ENCODE measurements around the gene CCNL2. TPM values are rescaled to one million over a fixed set of nuclear protein-coding genes. Genes with fewer than 3 reads are reported as not detected.

Gene CCNL2
- total and polyA plus RNA-seq, 2 donors (not counting 1 experiment from before 2014, with no cell fraction given) = 263 to 347 TPM

GRCh38 chr1:1441002-1441888, 42.1 kb upstream of the CCNL2 start:
- Histone ChIP-seq H2AFZ (ENCODE audit: insufficient read depth, low read depth, low read length, poor library complexity, severe bottlenecking) (no peak overlapping the region), H3K4me3 (ENCODE audit: control extremely low read depth in 1 of 5, extremely low read depth in 1 of 5, insufficient read depth in 1 of 5, low read depth in 2 of 5, low read length in 4 of 5) (no peak overlapping the region), H3K36me3 (replicated peaks in 1 of 2; ENCODE audit: control extremely low read depth in 1 of 2, control insufficient read depth in 1 of 2, extremely low read depth in 1 of 2, insufficient read depth in 2 of 2, low read length in 1 of 2) (no peaks in the 10 kb centered on the region), H3K4me2 (replicated peaks; ENCODE audit: low read depth, low read length, poor library complexity, severe bottlenecking) (peak overlapping the region; percentile 14), H4K20me1 (ENCODE audit: control insufficient read depth, insufficient read depth, low read length, poor library complexity, severe bottlenecking) (no peaks in the 10 kb centered on the region), H3K9me3 (ENCODE audit: control extremely low read depth in 1 of 3, control insufficient read depth in 2 of 3, insufficient read depth in 1 of 3, low read length in 2 of 3) (peaks cover 0 to 7% (median 0%) of the 10 kb centered on the region in 3 donors), H3K4me1 (ENCODE audit: control insufficient read depth in 2 of 2, insufficient read depth in 2 of 2, low read length in 2 of 2) (peaks cover 9 to 15% of the 10 kb centered on the region in 2 donors), H3K79me2 (ENCODE audit: control insufficient read depth, insufficient read depth, low read length) (no peaks in the 10 kb centered on the region), H3K27ac (ENCODE audit: low read length in 2 of 2) (no peak overlapping the region), H3K27me3 (replicated peaks in 1 of 4; ENCODE audit: control extremely low read depth in 1 of 4, control insufficient read depth in 3 of 4, insufficient read depth in 4 of 4, low read length in 3 of 4) (peaks cover 0 to 34% (median 15%) of the 10 kb centered on the region in 4 experiments), H3K9ac (ENCODE audit: low read length) (no peak overlapping the region)
- Mint-ChIP-seq H3K9me3 (ENCODE audit: insufficient read depth) (no peaks in the 10 kb centered on the region), H3K4me3 (no peak overlapping the region), H3K4me1 (peaks cover 6% of the 10 kb centered on the region), H3K27ac (no peak overlapping the region), H3K27me3 (peaks cover 17% of the 10 kb centered on the region)
- TF ChIP-seq EZH2 (IDR thresholded peaks at IDR 0.05; ENCODE audit: borderline replicate concordance, insufficient read depth, low read depth, low read length, poor library complexity, severe bottlenecking) (no peak), CTCF (IDR thresholded peaks at IDR 0.05) (peak; percentile 83)
- DNase-seq (peak; percentile 69), ATAC-seq (ENCODE audit: low read depth) (peak; percentile 92)
- 53% methylated on average over 29 of the region's 29 CpGs for WGBS (ENCODE audit: insufficient coverage)
- intact Hi-C loops (cut with micrococcal nuclease) = loop anchor here (2.0 kb wide), 1 partner anchor 34 kb away; the partner anchor contains the start of gene MRPL20
- ChIA-PET POLR2A (no interaction called here), CTCF (interaction anchor here (0.7 to 2.5 kb wide), 8 partner anchors 11 to 458 kb away, joined by 3 to 9 read pairs (median 4); partner anchors contain the start of gene MRPL20)
